Lung microvascular endothelial cell (primary cell): ENCODE results near the gene MORF4L1. TPM values are rescaled to one million over a fixed set of nuclear protein-coding genes. Genes with fewer than 3 reads are reported as not detected.
"Not testable (repeated sequence)": the region's sequence is repeated elsewhere in the genome, so short reads cannot be mapped to it uniquely, and the experiment has no call there.

ENCODE experiments used
- DNase-seq, 2 donors: peaks; one replicate each; pipeline versions ENCODE4 v3.0.0 to v3.0.0-alpha.2; 2010; ENCODE audit warnings: low read depth in 2 of 2
- total RNA-seq: library from RNA; depleted of rRNA; stranded (reverse); fragments of >200 nt; gene quantifications from 2 replicates; pipeline ENCODE4 v1.2.1, GENCODE V29; 2014

MORF4L1 gene
- total RNA-seq, 1 donor from 2014 or later: 224 TPM

GRCh38 chr15:78900819-78901533 lies 28.3 kb downstream of the MORF4L1 start:
- DNase-seq: not testable (repeated sequence)

GRCh38 chr15:78902281-78903032 lies 29.8 kb downstream of the MORF4L1 start:
- DNase-seq: peak in 1 of 2 donors; percentile 16

GRCh38 chr15:78904599-78905358 lies 32.1 kb downstream of the MORF4L1 start:
- DNase-seq: no peak

GRCh38 chr15:78906316-78906620 lies 33.6 kb downstream of the MORF4L1 start:
- peak; percentile 39 to 84 for DNase-seq

GRCh38 chr15:78907577-78907976 lies 34.9 kb downstream of the MORF4L1 start:
- DNase-seq: peak in 1 of 2 donors; percentile 35

GRCh38 chr15:78909160-78909695 lies 36.5 kb downstream of the MORF4L1 start:
- DNase-seq: no peak

GRCh38 chr15:78909791-78910228 lies 37.1 kb downstream of the MORF4L1 start:
- DNase-seq: peak; percentile 57 to 71

GRCh38 chr15:78910271-78910670 lies 37.6 kb downstream of the MORF4L1 start:
- no peak for DNase-seq

GRCh38 chr15:78912316-78912715 lies 39.6 kb downstream of the MORF4L1 start:
- no peak for DNase-seq

- no peak for DNase-seq
Measured at GRCh38 chr15:78913012-78913411, 40.3 kb downstream of the MORF4L1 start.

GRCh38 chr15:78914027-78914764 lies 41.5 kb downstream of the MORF4L1 start:
- DNase-seq: peak in 1 of 2 donors; percentile 58

- DNase-seq: no peak
Measured at GRCh38 chr15:78915341-78916087, 42.8 kb downstream of the MORF4L1 start.

- no peak for DNase-seq
Measured at GRCh38 chr15:78916088-78916487, 43.4 kb downstream of the MORF4L1 start.

GRCh38 chr15:78917888-78918287 lies 45.2 kb downstream of the MORF4L1 start:
- no peak for DNase-seq

- no peak for DNase-seq
Measured at GRCh38 chr15:78921517-78921916, 48.8 kb downstream of the MORF4L1 start.

GRCh38 chr15:78921940-78922339 lies 49.2 kb downstream of the MORF4L1 start:
- DNase-seq: no peak

GRCh38 chr15:78922527-78922926 lies 49.8 kb downstream of the MORF4L1 start:
- DNase-seq: no peak

- no peak for DNase-seq
Measured at GRCh38 chr15:78923015-78923414, 50.3 kb downstream of the MORF4L1 start.

GRCh38 chr15:78923480-78924360 lies 51.0 kb downstream of the MORF4L1 start:
- no peak for DNase-seq
